ENCODE data around the gene TFCP2L1.

Gene TFCP2L1

DNA sequence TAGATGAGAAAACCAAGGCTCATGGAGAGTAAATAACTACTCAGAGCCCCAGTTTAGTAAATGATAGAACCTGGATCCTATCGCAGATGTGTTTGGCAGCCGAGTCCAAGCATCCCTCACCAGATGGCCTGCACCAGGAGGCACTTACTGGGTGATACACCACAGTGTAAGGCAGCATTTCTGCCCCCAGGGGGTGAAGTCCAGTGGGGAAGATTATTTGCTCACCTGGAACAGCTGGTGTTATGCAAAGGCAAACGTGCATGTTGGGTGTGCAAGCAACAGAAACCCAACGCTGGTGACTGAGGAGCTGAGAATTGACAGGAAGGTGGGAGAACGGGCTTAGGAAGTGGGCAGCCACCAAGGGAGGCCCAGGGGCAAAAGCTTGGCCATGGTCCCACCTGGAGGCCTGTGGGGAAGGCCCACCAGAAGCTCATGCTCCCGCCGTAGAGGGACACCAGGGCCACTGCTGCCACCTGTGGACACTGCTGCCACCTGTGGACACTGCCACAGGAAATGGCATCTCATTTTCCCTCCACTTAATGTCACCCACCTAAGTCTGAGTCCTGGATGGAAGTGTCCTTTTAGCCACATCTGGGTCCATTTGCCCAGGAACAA is 100.6 kb downstream of the TFCP2L1 start:
- TF ChIP-seq GATA2 (IDR thresholded peaks at IDR 0.05; ENCODE audit: low read depth, low read length) (no peak), GATA3 (IDR thresholded peaks at IDR 0.05; ENCODE audit: low read depth, low read length) (no peak)

- TF ChIP-seq GATA3 (IDR thresholded peaks at IDR 0.05; ENCODE audit: low read depth, low read length) (no peak), GATA2 (IDR thresholded peaks at IDR 0.05; ENCODE audit: low read depth, low read length) (no peak)
Observed at GRCh38 chr2:121182520-121182919, 102.5 kb downstream of the TFCP2L1 start.

DNA sequence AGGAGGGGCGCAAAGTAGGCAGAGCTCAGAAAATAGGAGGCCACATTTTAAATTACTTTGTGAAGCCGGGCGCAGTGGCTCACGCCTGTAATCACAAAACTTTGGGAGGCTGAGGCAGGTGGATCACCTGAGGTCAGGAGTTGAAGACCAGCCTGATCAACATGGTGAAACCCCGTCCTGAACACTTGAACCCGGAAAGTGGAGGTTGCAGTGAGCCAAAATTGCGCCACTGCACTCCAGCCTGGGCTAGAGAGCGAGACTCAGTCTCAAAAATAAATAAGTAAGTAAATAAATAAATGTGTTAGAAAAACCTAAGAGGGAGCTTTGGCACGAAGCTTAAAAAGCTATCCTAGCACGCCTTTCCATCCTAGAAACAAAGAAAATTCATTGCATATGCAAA is 105.5 kb downstream of the TFCP2L1 start:
- TF ChIP-seq GATA2 (IDR thresholded peaks at IDR 0.05; ENCODE audit: low read depth, low read length) (no peak), GATA3 (IDR thresholded peaks at IDR 0.05; ENCODE audit: low read depth, low read length) (no peak)

- TF ChIP-seq GATA2 (IDR thresholded peaks at IDR 0.05; ENCODE audit: low read depth, low read length), result no peak
- no peak for TF ChIP-seq GATA3 (IDR thresholded peaks at IDR 0.05; ENCODE audit: low read depth, low read length)
Observed at GRCh38 chr2:121178730-121179129, 106.3 kb downstream of the TFCP2L1 start.

GRCh38 chr2:121177896-121178295 is 107.1 kb downstream of the TFCP2L1 start:
- no peak for TF ChIP-seq GATA2 (IDR thresholded peaks at IDR 0.05; ENCODE audit: low read depth, low read length)
- no peak for TF ChIP-seq GATA3 (IDR thresholded peaks at IDR 0.05; ENCODE audit: low read depth, low read length)

- TF ChIP-seq GATA2 (IDR thresholded peaks at IDR 0.05; ENCODE audit: low read depth, low read length), result no peak
- no peak for TF ChIP-seq GATA3 (IDR thresholded peaks at IDR 0.05; ENCODE audit: low read depth, low read length)
Observed at GRCh38 chr2:121175326-121175725, 109.7 kb downstream of the TFCP2L1 start.

DNA sequence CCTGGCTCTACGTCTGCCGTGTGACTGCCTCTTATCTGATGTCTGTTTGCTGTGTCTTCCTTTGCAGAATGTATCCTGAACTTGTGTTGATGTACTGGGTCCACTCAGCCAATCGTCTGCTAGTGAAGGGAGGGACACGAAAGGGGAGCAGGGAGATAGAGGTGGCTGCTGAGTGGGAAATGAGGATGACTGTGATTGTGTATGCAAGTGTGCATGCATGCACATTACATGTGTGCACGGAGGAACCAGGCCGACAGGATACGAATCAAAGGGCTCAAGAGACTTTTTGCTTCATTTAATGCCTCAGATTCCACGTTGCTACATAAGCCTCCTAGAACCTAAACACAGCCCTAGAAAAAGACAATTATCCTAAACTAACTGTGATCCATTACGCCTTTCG is 111.2 kb downstream of the TFCP2L1 start:
- TF ChIP-seq GATA2 (IDR thresholded peaks at IDR 0.05; ENCODE audit: low read depth, low read length) (no peak), GATA3 (IDR thresholded peaks at IDR 0.05; ENCODE audit: low read depth, low read length) (no peak)

- TF ChIP-seq GATA3 (IDR thresholded peaks at IDR 0.05; ENCODE audit: low read depth, low read length) (no peak), GATA2 (IDR thresholded peaks at IDR 0.05; ENCODE audit: low read depth, low read length) (no peak)
Observed at GRCh38 chr2:121173112-121173511, 111.9 kb downstream of the TFCP2L1 start.

DNA sequence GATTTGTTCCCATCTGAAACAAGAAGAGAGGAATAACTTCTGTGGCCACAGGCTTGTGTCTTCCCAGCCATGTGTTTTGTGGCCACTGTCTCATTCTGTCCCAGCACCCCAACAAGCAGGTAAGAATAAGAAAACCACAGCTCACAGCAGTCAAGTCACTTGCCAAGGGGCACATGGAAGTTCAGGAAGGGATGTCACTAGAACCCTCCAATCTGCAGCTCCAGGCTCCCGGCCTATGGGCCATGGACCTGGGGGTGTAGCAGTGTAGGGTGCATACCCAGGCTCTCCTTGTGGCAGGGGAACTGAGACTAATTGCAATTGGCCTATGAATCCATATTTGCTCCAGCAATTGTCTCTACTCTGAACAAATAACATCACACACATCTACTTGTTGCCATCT is 112.5 kb downstream of the TFCP2L1 start:
- TF ChIP-seq GATA2 (IDR thresholded peaks at IDR 0.05; ENCODE audit: low read depth, low read length) (no peak), GATA3 (IDR thresholded peaks at IDR 0.05; ENCODE audit: low read depth, low read length) (no peak)

DNA sequence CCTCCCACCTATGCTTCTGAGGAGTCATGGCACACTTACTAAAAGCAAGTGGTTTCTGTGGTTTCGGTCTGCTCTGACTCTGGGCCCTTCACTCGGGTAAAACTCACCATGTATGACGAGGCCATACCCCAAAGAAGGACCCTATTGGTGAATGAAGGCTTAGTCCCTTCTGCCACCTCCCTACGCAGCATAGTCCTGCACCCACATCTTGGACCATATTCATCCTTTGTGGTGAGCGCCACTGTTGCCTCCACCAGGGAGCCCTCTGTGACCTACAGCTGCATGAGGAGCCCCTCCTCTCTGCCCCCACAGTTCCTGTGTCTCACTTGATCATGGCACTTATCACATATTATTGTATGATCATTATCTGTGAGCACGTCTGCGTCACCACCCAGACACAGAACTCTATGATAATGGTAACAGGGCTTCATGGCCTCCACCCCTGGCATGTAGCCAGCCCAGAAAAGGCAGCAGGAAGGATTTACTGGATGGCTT is 113.3 kb downstream of the TFCP2L1 start:
- no peak for TF ChIP-seq GATA3 (IDR thresholded peaks at IDR 0.05; ENCODE audit: low read depth, low read length)
- TF ChIP-seq GATA2 (IDR thresholded peaks at IDR 0.05; ENCODE audit: low read depth, low read length), result peak; percentile 67

- TF ChIP-seq GATA2 (IDR thresholded peaks at IDR 0.05; ENCODE audit: low read depth, low read length) (no peak), GATA3 (IDR thresholded peaks at IDR 0.05; ENCODE audit: low read depth, low read length) (no peak)
Observed at GRCh38 chr2:121170577-121170976, 114.4 kb downstream of the TFCP2L1 start.

DNA sequence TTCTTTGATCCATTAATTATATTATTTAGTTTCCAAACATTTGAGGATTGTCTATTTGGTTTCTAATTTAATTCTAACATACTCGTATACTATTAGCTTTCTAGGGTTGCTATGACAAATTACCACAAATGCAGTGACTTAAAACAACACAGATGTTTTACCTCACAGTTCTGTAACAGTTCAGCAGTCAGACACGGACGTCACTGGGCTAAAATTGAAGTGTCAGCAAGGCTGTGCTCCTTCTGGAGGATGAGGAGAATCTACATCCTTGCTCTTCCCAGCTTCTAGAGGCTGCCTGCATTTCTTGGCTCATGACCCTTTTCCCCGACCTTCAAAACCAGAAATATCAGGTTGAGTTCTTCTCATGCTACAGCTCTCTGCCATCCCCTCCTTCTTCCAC is 117.6 kb downstream of the TFCP2L1 start:
- TF ChIP-seq GATA3 (IDR thresholded peaks at IDR 0.05; ENCODE audit: low read depth, low read length), result no peak
